Prostate gland (tissue), 2 donors: Measurements from ENCODE around the gene TOM1. TPM values are rescaled to one million over a fixed set of nuclear protein-coding genes. Genes with fewer than 3 reads are reported as not detected.

Experiments
- DNase-seq: peaks from one replicate; pipeline ENCODE4 v3.0.0-alpha.2; 2019; ENCODE audit warnings: low spot score
- H3K27ac ChIP-seq, 2 donors: fragments of 200-600 bp; sonication (generic); 2 replicates each; pipeline ENCODE4 v1.5.1; 2017 to 2019
- H3K27me3 ChIP-seq: fragments of 200-600 bp; sonication (generic); replicated peaks from 2 replicates; pipeline ENCODE4 v1.5.1; 2019; ENCODE audit not compliant: insufficient read depth
- H3K36me3 ChIP-seq, 2 donors: fragments of 200-600 bp; sonication (generic); 1 replicate in 1 of 2; 2 replicates in 1 of 2; pipeline versions ENCODE4 v1.5.1 to v1.8.1; 2017 to 2019
- H3K4me1 ChIP-seq: fragments of 200-600 bp; sonication (generic); replicated peaks from 2 replicates; pipeline ENCODE4 v1.5.1; 2019
- H3K4me3 ChIP-seq, 2 donors: fragments of 200-600 bp; sonication (generic); 2 replicates each; pipeline ENCODE4 v1.5.1; 2017 to 2019
- H3K9me3 ChIP-seq: fragments of 200-600 bp; sonication (generic); 2 replicates; pipeline ENCODE4 v1.5.1; 2017
- CTCF ChIP-seq, 4 experiments: fragments of 200-600 bp in 2 of 4; fragments of 450-650 bp in 2 of 4; sonication (generic) in 2 of 4; IDR thresholded peaks; 1 replicate in 3 of 4; 2 replicates in 1 of 4; pipeline ENCODE4 v1.5.1; 2016 to 2019; ENCODE audit warnings: antibody characterized with exemption in 4 of 4, mild to moderate bottlenecking in 2 of 4, moderate library complexity in 2 of 4
- POLR2A ChIP-seq: fragments of 450-650 bp; IDR thresholded peaks from one replicate; pipeline ENCODE4 v1.6.1; 2016; ENCODE audit warnings: antibody characterized with exemption, mild to moderate bottlenecking
- POLR2AphosphoS5 ChIP-seq: sonication (generic); formaldehyde crosslinking; IDR thresholded peaks from one replicate; pipeline ENCODE4 v1.6.1; 2017; ENCODE audit warnings: antibody characterized with exemption
- WGBS: methylation state at CpG from one replicate; pipeline ENCODE4 v1.1.5; 2018; 5-methylcytosine and 5-hydroxymethylcytosine counted together
- intact Hi-C: fragments of 100-400 bp; cut with DNase I; formaldehyde crosslinking; loops from one replicate; pipeline ENCODE4 v1.14.2; 2022
- total RNA-seq, 2 donors: library from RNA; depleted of rRNA; stranded (reverse); fragments of >200 nt; gene quantifications; one replicate each; pipeline ENCODE4 v1.1.0, GENCODE V29; 2016

TOM1 gene
- total RNA-seq, 2 donors from 2014 or later = 65.6 to 68.6 TPM

- Histone ChIP-seq H3K27me3 (no peaks in the 10 kb centered on the region), H3K4me3 (no peak overlapping the region), H3K27ac (no peak overlapping the region), H3K36me3 (no peaks in the 10 kb centered on the region), H3K4me1 (no peaks in the 10 kb centered on the region), H3K9me3 (no peaks in the 10 kb centered on the region)
- intact Hi-C loops = no loop called here
- no peak for TF ChIP-seq POLR2A
- no peak for TF ChIP-seq CTCF (IDR thresholded peaks at IDR 0.05)
- TF ChIP-seq POLR2AphosphoS5 = no peak
- DNase-seq = no peak
Observed at GRCh38 chr22:35296051-35296450, 3.6 kb upstream of the TOM1 start.

GRCh38 chr22:35299217-35299672 is 449 bp upstream of the TOM1 start:
- Histone ChIP-seq H3K36me3 (no peaks in the 10 kb centered on the region), H3K27me3 (no peaks in the 10 kb centered on the region), H3K4me3 (peak overlapping the region; percentile 59 to 73), H3K4me1 (no peaks in the 10 kb centered on the region), H3K27ac (peak overlapping the region; percentile 94), H3K9me3 (no peaks in the 10 kb centered on the region)
- no peak for DNase-seq
- 8% methylated on average over 13 of the region's 13 CpGs for WGBS
- intact Hi-C loops = no loop called here
- TF ChIP-seq CTCF (IDR thresholded peaks at IDR 0.05) (peak in 1 of 4 experiments; percentile 1), POLR2AphosphoS5 (no peak), POLR2A (no peak)

- peak overlapping the region in 1 of 2 donors; percentile 94 for H3K27ac ChIP-seq
- WGBS = 81% methylated on average over 17 of the region's 17 CpGs
- intact Hi-C loops = loop anchor here (10.0 kb wide), 1 partner anchor 1223 kb away; the partner anchor contains the start of gene EIF3D
- H3K4me1 ChIP-seq = no peaks in the 10 kb centered on the region
- H3K36me3 ChIP-seq = no peaks in the 10 kb centered on the region
- no peaks in the 10 kb centered on the region for H3K27me3 ChIP-seq
- DNase-seq = no peak
- H3K9me3 ChIP-seq = no peaks in the 10 kb centered on the region
- no peak overlapping the region for H3K4me3 ChIP-seq
- TF ChIP-seq POLR2AphosphoS5 (no peak), CTCF (IDR thresholded peaks at IDR 0.05) (no peak)
Observed at GRCh38 chr22:35301372-35301874, 1.7 kb downstream of the TOM1 start.

- Histone ChIP-seq H3K4me3 (no peak overlapping the region), H3K9me3 (no peaks in the 10 kb centered on the region), H3K27me3 (no peaks in the 10 kb centered on the region), H3K27ac (no peak overlapping the region), H3K36me3 (no peaks in the 10 kb centered on the region), H3K4me1 (no peaks in the 10 kb centered on the region)
- TF ChIP-seq POLR2AphosphoS5 = no peak
- intact Hi-C loops = loop anchor here (10.0 kb wide), 1 partner anchor 1222 kb away; the partner anchor contains the start of gene EIF3D
- 95% methylated on average over 5 of the region's 5 CpGs for WGBS
- DNase-seq = no peak
Observed at GRCh38 chr22:35303029-35303624, 3.4 kb downstream of the TOM1 start.

GRCh38 chr22:35305525-35306070 is 5.9 kb downstream of the TOM1 start:
- WGBS = 80% methylated on average over 8 of the region's 8 CpGs
- Histone ChIP-seq H3K4me1 (no peaks in the 10 kb centered on the region), H3K9me3 (no peaks in the 10 kb centered on the region), H3K4me3 (no peak overlapping the region), H3K27me3 (no peaks in the 10 kb centered on the region), H3K36me3 (no peaks in the 10 kb centered on the region), H3K27ac (no peak overlapping the region)
- no peak for DNase-seq
- intact Hi-C loops = loop anchor here (10.0 kb wide), 1 partner anchor 1219 kb away; the partner anchor contains the start of gene EIF3D
- no peak for TF ChIP-seq POLR2A
- TF ChIP-seq CTCF (IDR thresholded peaks at IDR 0.05) = no peak
- no peak for TF ChIP-seq POLR2AphosphoS5
